C4-2B (cell line): ENCODE data around the gene CTIF.

Source experiments
- CTCF ChIP-seq: fragments of 450-650 bp; conservative IDR thresholded peaks from 2 replicates; pipeline ENCODE4 v1.5.1; 2017; ENCODE audit warnings: mild to moderate bottlenecking
- ZFX ChIP-seq: fragments of 450-650 bp; IDR thresholded peaks from 2 replicates; pipeline ENCODE4 v1.6.1; 2017

- no peak for TF ChIP-seq CTCF
- TF ChIP-seq ZFX, result no peak
Observed at GRCh38 chr18:48770243-48770642, 231.4 kb downstream of the CTIF start.
